Omental fat pad (tissue), 4 donors: ENCODE results near the gene DNAJC17. TPM values are rescaled to one million over a fixed set of nuclear protein-coding genes. Genes with fewer than 3 reads are reported as not detected.

ENCODE experiments used
- ATAC-seq: fragments of 150-250 bp; one replicate; pipeline ENCODE4 v1.9.1; 2016; ENCODE audit warnings: mild to moderate bottlenecking, moderate library complexity; ENCODE audit not compliant: low FRiP score
- DNase-seq: peaks from one replicate; pipeline ENCODE4 v3.0.0-alpha.2; 2019; ENCODE audit warnings: low spot score
- total RNA-seq, 4 donors: library from RNA; depleted of rRNA; stranded (reverse); fragments of >200 nt; gene quantifications; one replicate each; pipeline ENCODE4 v1.1.0, GENCODE V29; 2016
- TF ChIP-seq, protein P1 (sequence below), 3 donors: fragments of 450-650 bp; IDR thresholded peaks; one replicate each; pipeline ENCODE4 v1.5.1; 2016 to 2017; ENCODE audit warnings: antibody characterized with exemption in 3 of 3, mild to moderate bottlenecking in 3 of 3, moderate library complexity in 2 of 3

The DNAJC17 gene
- total RNA-seq, 4 donors from 2014 or later: 8.8 to 21.1 (median 17.1) TPM

DNA sequence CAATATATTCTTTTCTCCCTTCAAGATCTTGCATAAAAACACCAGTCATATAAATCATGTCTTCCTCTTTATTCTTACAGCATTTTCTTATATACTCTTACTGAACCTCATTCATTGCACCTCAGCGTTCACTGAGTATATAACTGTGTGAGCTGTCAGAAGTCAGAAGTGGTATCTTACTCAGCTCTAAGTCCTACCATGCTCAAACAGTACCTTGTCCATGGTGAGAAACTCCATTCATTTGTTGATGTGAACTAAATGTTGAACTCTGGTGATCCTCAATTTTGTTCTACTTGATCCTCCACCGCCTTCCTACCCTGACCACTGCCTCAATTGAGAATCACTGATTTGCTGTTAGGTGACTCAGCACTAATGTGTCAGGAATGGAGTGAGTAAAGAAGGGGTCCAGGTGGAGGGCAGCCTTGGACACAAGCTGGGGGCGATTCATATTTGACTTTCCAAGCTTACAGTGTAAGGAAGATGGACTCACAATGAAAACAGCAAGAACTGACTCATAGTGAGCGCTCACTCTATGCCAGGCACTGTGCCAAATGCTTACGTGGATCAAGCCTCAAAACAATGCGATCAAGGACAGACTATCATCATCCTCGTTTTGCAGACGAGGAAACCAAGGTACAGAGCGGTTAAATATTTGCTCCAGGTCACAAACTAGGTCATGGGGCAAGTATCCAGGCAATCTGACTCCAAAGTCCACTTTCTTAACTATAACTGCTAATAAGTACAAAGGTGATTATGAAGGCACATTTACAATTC lies 13.9 kb downstream of the DNAJC17 start:
- TF ChIP-seq, protein P1, sequence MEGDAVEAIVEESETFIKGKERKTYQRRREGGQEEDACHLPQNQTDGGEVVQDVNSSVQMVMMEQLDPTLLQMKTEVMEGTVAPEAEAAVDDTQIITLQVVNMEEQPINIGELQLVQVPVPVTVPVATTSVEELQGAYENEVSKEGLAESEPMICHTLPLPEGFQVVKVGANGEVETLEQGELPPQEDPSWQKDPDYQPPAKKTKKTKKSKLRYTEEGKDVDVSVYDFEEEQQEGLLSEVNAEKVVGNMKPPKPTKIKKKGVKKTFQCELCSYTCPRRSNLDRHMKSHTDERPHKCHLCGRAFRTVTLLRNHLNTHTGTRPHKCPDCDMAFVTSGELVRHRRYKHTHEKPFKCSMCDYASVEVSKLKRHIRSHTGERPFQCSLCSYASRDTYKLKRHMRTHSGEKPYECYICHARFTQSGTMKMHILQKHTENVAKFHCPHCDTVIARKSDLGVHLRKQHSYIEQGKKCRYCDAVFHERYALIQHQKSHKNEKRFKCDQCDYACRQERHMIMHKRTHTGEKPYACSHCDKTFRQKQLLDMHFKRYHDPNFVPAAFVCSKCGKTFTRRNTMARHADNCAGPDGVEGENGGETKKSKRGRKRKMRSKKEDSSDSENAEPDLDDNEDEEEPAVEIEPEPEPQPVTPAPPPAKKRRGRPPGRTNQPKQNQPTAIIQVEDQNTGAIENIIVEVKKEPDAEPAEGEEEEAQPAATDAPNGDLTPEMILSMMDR (IDR thresholded peaks at IDR 0.05): no peak
- ATAC-seq: peak; percentile 66
- peak; percentile 54 for DNase-seq

GRCh38 chr15:40792394-40792793 lies 14.9 kb downstream of the DNAJC17 start:
- DNase-seq (no peak), ATAC-seq (no peak)
- TF ChIP-seq, protein P1 (IDR thresholded peaks at IDR 0.05): no peak

DNA sequence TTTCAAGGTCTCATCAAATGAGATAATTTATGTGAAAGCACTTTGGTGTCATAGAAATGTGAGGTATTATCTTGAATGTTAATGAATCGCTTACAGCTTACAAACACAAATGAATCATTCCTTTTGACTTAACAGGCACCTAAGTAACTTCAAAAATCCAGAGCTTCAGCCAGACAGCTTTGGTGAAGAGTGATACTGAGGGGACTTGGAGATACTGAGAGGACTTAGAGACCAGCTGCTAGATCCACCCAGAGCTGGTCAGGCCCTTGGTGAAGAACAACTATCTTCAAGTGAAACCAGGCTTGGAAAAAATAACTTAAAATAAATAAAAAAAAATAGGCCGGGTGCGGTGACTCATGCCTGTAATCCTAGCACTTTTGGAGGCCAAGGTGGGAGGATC lies 16.6 kb downstream of the DNAJC17 start:
- ATAC-seq (no peak), DNase-seq (no peak)
- TF ChIP-seq, protein P1 (IDR thresholded peaks at IDR 0.05): no peak

DNA sequence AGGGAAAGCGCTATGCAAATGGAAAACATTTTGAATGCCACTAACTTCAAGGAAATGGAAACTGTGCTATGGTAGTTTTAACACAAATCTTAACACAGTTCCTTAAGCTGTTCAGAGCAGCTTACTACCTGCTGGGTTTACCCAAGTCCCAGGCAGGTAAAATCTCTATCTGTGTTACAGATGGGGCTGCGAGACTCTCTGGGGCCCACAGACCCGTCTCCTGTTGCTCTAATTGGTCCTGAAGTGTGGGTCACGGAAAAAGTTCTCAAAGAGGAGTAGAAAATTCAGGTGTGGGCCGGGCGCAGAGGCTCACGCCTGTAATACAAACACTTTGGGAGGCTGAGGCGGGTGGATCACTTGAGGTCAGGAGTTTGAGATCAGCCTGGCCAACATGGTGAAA lies 17.3 kb downstream of the DNAJC17 start:
- no peak for DNase-seq

DNA sequence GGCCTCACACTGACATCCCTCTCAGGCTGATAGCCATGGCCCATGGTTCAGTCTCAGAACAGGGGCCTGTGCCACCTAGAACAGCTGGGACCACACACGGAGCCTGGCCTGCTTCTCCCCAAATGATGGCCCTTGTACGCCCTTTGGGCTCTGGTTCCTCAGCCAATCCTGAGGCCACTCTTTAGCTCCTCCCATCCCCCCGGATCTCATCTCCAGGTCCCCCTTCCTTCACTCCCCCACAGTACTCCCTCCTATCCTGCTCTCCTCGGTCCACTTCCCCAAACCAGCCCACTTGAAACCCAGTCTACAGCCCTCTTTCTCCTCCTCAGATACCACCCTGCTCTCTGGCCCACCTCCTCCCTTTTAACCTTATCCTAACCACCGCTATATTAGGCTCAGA lies 18.2 kb downstream of the DNAJC17 start:
- DNase-seq (no peak), ATAC-seq (no peak)
- TF ChIP-seq, protein P1 (IDR thresholded peaks at IDR 0.05): no peak

More for the DNA sequence above, 17.3 kb downstream of the DNAJC17 start:
- TF ChIP-seq, protein P1 (IDR thresholded peaks at IDR 0.05): no peak
- ATAC-seq: no peak

GRCh38 chr15:40787991-40788390 lies 19.3 kb downstream of the DNAJC17 start:
- DNase-seq (no peak), ATAC-seq (no peak)
- TF ChIP-seq, protein P1 (IDR thresholded peaks at IDR 0.05): no peak

DNA sequence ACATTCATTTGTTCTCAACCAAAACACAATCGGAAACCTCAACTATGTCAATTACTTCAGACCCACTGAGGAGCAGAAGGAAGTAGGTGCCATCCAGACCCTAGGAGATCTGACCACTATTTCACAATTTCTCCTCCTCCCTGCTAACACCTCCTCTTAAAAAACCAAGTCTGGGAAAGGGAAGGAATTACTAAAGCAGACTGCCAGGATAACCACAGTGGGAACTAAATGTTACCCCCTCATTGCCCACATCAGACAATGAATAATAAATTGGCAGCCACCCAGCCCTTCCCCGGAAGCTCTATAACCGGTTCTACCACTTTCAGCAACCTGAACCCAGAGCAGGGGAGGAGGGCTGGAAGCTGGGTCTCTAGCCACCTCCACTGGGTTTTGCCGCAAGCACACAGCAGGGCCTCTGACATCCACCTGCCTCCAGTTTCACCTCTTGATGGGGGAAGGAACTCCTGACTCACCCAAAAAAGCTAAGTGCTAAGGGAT lies 19.9 kb downstream of the DNAJC17 start:
- DNase-seq (no peak), ATAC-seq (no peak)
- TF ChIP-seq, protein P1 (IDR thresholded peaks at IDR 0.05): no peak
